CD4-positive, alpha-beta T cell treated with Interleukin-2 at 100 ng/mL for 4 hours (primary cell): ENCODE data around the gene CD302.
A peak's percentile ranks its signal among the peaks of the same experiment; 100 is the strongest.
"Not testable (repeated sequence)": the region's sequence is repeated elsewhere in the genome, so short reads cannot be mapped to it uniquely, and the experiment has no call there.

Experiments
- DNase-seq: peaks from one replicate; pipeline ENCODE4 v3.0.0-alpha.2; 2020; ENCODE audit warnings: low spot score

The CD302 gene, protein sequence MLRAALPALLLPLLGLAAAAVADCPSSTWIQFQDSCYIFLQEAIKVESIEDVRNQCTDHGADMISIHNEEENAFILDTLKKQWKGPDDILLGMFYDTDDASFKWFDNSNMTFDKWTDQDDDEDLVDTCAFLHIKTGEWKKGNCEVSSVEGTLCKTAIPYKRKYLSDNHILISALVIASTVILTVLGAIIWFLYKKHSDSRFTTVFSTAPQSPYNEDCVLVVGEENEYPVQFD

DNA sequence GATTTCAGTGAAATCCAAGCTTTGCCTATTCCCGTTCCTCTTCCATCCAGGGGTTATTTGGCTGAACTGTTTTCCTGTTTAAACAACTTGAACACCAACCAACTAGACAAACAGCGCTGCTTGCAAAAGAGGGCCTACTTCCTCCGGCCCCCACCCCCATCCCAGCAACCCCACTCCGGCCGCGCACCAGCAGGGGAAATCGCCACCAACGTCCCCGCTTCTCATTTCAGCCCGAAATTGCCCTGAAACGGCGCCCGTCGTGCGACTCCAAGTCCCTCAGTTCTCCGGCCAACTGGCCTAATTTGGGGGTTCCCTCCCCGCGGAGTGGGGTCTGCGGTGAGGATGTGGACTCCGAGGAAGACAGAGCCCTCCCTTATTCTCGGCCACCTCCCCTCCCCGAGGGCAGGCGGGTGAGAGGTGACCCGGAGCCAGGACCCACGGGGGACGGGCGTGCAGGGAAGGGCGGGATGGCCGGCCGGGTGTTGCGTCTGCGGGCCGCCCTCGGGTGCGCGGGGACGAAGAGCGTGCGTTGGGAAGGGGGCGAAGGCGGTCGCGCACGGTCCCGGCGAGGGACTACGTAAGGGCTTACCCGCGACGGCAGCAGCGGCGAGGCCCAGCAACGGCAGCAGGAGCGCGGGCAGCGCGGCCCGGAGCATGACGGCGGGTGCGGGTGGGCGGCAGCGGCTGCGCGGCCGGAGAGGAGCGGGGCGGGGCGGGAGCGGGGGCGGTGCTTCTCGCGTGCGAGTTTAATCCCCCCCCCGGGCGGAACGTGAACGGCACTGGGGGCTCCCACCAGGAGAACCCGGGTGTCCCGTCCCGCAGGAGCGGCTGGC lies at the start of gene CD302:
Gene CD302, minus strand, starts transcription at position 666 of the 833 bp plus-strand sequence. Its CDS starts 10 bp downstream, at position 656.
- peak; percentile 6 for DNase-seq

DNA sequence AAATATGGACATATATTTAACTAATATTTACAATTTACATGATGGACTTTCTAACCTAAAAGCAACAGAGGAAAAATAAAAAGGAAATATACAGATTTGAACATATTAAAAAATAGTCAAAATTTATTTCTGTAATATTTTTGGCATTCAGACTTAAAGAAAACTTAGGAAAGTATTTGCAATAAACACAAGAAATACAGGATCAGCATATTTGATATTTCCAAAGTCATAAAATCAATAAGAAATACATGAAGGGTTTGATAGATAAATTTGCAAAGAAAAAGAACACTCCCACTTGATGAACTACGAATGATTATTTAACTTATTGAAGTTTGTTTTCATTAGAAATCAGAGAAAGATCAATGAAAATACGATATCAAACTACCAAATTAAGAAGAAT lies 48.6 kb upstream of the CD302 start:
- no peak for DNase-seq

DNA sequence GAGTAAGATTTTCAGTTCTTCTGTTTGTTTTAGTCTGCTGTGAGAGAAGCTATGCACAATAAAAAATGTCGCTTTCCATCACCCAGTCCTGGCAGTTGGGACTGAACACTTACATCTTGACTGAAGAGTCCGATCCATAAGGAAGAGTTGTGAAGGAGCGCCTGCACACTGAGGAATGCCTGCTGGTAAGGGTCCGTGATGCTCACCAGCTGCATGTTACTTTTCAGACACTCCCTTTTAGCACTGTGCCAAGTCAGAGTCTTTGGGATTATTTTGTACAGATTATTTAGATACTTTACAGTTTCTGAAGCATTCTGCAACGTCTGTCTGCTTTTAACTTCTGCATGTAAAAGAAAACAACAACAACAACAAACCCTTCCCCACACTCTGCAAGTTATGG lies 42.6 kb upstream of the CD302 start:
- DNase-seq: no peak

DNA sequence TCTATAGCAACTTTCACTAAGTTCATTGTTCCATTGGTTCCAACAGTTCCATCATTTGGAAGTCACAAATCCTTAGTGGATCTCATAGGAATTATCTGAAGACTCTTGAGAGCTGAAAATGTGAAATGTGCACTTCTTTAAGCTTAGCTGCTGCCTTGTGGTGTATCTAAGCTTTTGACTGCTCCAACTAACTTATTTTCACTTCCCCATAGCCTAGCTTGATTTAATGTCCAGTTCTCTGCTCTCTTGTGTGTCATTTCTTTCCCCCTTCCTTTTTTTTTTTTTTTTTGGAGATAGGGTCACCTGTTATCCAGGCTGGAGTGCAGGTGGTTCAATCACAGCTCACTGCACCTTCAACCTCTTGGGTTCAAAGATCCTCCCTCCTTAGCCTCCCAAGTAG lies 34.9 kb upstream of the CD302 start:
- no peak for DNase-seq

DNA sequence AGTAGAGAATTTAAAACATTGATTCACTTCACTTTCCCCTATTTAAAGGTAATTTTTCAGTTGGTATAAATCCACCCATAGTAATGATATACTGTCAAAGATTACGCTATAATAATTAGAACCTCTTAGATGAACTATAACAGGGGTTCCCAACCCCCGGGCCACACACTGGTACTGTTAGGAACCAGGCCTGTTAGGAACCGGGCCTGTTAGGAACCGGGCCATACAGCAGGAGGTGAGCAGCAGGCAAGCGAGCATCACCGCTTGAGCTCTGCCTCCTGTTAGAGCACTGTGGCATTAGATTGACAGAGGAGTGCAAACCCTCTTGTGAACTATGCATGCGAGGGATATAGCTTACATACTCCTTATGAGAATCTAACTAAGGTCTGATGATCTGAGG lies 34.0 kb upstream of the CD302 start:
- no peak for DNase-seq

DNA sequence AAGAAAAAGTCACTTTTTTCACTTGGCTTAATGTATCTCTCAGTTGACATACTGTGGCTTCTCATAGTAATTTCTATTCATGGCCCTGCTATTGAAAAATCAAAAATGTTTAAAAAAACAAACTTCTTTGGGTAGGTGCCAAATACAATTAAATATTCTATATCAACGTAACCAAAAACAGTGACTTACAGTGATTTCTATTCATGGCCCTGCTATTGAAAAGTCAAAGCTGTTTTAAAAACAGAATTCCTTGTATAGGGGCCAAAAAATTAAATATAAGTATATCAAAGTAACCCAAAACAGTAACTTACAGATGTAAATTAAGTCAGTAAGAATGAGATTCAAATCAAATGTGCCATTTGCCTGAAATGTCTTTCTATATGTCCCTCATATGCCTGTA lies 31.4 kb upstream of the CD302 start:
- DNase-seq: no peak

DNA sequence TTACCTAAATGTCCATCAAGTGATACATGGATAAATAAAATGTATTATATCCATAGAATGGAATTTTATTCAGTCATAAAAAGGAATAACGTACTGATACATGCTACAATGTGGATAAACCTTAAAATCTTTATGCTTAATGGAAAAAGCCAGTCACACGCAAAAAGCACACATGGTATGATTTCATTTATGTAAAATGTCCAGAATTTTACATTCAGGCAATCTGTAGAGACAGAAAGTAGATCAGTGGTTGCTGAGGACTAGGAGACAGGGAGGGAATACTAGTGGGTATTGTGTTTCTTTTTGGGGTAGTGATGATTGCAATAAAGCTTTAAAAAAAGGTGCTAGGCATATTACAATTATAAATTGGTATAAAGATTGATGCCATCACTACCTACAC lies 30.7 kb upstream of the CD302 start:
- no peak for DNase-seq

DNA sequence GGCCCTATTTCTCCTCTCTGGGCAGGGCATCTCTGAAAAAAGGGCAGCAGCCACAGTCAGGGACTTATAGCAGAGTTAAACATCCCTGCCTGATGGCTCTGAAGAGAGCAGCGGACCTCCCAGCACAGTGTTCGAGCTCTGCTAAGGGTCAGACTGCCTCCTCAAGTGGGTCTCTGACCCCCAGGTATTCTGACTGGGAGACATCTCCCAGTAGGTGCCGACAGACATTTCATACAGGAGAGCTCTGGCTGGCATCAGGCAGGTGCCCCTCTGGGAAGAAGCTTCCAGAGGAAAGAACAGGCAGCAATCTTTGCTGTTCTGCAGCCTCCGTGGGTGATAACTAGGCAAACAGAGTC lies 24.4 kb upstream of the CD302 start:
- DNase-seq: not testable (repeated sequence)

DNA sequence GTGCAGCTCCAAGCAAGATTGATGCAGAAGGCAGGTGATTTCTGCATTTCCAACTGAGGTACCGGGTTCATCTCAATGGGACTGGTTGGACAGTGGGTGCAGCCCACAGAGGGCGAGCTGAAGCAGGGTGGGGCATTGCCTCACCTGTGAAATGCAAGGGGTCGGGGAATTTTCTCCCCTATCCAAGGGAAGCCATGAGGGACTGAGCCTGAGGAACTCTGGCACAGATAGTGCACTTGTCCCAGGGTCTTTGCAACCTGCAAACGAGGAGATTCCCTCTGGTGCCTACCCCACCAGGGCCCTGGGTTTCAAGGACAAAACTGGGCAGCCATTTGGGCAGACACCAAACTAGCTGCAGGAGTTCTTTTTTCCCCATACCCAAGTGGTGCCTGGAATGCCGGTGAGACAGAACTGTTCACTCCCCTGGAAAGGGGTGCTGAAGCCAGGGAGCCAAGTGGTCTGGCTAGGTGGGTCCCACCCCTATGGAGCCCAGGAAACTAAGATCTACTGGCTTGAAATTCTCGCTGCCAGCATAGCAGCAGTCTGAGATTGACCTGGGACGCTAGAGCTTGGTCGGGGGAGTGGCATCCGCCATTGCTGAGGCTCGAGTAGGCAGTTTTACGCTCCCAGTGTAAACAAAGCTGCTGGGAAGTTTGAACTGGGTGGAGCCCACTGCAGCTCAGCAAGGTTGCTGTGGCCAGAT lies 23.9 kb upstream of the CD302 start:
- not testable (repeated sequence) for DNase-seq

DNA sequence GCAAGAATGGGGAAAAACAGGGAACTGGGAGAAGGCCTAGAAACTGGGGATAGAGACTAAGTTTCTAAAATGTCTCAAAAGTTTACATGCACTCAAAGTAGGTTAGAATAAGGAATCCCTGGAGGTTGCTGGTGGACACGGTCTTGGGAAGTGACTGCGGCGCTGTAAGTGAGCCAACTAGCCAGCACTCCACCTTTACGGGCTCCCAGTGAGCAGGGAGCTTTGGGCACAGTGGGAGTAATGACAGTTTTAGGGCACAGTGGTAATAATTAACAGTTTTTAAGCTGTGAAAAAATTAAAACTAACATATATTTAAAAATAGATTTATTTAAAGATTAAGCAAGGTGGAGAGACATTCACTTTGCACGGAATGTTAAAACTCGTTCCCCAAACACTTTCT lies 20.9 kb upstream of the CD302 start:
- DNase-seq: no peak

DNA sequence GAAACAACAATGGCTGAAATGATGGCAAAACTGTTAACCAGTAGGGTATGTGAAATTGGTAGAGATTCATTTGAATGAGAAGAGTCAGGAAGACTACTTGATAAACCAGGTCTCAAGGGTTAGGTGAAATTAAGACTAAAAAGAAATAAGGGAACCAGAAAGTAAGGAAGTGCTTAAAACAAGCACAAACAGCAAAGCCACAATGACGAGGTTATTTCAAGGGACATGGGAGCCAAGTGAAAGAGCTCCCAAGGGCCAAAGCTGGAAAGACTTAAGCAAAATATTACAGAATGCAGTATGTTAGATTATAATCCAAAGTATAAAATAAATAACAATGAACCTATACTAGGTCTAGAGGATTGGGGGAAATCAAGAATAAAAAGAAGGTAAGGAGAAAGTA lies 19.3 kb upstream of the CD302 start:
- no peak for DNase-seq

DNA sequence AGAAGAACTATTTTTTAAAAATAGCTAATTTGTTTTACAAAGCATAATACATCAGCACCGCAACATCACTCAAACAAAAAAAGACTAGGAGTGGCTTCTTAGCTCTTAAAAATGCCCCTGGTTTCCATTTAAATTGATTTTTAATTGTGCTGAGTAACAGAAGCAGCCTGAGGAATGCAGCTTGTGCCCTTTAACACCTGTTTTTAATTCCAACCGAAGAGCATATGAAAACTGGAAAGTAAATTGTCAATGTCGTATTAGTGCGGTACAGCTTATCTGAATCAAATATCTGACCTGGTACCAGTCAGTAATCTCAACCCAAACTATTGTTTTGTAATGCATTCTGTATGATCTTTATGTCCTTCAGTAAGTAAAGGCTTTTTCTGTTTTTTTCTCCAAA lies 13.2 kb upstream of the CD302 start:
- DNase-seq: no peak

DNA sequence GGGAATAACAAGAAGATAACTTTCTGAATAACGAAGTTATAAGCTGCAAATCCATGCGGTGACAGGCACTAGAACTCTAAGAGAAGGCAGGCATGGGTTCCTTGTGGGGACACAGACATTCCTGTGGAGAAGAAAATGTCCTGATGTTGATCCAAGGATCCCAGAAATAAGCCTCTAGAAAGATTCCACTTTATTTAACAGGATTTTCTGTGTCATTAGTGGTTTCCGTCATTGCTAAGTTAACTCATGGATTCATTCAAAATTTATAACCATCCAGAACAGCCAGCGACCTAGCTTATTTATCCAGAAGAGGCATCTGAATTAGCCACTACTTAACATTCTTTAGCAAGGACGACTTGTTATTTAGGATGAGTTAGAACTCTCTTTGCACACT lies 10.0 kb upstream of the CD302 start:
- DNase-seq: no peak

DNA sequence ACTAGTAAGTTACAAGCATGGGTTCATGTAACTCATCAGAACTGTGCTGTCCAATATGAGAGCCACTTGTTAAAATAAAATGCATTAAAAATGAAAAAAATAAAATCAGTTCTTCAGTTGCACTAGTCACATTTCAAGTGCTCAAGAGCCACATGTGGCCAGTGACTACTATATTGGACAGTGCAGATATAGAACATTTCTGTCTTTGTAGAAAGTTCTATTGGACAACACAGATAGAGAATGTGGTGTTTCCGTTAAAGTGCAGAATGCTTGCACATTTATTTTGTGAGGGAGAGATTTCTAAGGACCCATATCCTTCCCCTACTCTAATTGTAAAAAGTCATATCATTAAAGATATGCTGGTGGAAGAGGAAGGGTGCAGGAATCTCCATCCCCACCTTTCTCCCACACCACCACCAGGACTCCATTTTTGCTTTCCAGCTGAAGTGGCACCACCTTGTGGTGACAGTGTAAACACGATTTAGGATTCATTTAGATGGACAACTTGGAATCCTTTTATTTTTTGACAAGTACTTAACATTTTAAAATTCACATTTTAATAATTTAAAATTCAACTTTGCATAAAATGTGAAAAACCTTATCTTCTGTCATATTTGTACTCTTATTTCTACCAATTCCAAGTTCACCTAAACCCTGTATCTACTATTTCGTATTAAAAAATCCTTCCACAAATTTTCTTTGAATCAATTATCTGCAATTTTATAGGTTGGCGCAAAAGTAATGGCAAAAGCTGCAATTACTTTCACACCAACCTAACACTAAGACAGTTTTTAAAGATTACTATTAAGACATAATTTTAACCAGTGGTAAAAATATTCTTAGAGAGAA lies 9.4 kb upstream of the CD302 start:
- peak; percentile 15 for DNase-seq

DNA sequence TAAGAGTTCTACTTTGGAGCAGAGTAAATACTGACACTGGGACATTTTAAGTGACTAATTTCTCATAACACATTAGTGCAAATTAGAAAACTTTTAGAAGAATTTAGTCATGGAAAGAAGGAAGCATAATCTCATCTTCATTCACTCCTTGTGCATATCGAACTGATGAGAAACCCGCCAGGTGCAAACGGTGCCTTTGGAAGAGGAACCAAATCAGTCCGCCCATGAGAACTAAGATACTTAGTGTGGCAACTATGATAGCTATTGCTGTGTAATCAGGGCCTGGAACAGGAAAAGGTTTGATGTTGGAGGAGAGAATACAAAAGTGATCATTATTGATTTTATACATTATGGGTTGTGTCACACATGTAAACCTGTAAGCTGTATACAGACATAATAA lies 6.9 kb upstream of the CD302 start:
- no peak for DNase-seq

DNA sequence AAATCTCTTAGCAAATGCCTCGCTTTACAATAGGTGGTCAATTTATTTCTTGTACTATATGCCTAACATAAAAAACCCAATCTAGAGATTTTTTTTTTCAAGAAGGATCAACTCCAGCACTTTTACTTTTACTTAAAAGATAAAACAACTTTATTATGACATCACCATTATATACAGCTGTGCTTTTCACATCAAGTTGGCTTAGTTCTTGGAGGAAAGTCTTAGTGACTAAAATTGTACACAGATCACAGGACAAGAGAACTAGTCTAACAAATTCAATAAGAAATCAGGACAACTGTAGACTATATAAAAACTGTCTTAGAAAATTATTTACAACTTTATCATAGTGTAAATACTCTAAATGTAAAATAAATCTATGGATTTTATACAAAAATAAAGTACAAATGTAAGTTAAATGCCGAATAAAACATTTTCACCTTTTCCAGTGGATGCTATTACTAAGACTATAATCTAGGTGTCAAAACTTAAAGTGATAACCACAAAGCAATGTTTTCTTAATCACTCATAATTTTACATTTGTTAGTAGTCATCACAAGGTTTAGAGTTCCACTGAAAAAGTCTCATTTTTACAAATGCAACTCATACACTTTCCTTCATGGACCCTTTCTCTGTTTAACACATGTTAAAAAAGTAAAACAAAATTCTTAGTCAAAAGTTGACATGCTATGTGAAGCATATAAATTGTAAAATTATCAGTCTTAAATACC lies 5.4 kb upstream of the CD302 start:
- no peak for DNase-seq

DNA sequence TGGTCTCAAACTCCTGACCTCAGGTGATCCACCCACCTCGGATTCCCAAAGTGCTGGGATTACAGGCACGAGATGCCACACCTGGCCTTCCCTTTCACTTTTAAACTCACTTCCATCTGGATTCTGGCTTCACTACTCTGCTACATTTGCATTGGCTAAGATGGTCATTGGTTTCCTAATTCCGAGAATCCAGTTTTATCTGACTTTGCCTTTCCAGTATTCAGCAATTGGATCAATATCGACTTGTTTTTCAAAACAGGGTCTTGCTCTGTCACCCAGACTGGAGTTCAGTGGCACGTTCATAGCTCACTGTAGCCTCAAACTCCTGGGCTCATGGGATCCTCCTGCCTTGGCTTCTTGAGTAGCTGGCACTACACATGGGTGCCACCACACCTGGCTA lies 4.7 kb upstream of the CD302 start:
- DNase-seq: no peak

DNA sequence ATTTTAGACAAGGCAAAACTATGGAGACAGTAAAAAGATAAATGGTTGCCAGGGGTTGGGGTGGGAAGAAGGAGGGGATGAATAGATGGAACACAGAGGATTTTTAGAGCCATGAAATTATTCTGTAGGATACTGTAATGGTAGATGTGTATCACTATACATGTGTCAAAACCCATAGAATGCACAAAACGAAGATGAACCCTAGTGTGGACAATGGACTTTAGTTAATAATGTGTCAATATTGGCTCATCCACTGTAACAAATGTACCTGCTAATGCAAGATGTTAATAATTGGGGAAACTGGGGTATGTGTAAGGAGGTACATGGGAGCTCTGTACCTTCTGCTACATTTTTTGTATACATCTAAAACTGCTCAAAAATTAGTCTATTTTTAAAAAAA lies 1.8 kb upstream of the CD302 start:
- DNase-seq: no peak

DNA sequence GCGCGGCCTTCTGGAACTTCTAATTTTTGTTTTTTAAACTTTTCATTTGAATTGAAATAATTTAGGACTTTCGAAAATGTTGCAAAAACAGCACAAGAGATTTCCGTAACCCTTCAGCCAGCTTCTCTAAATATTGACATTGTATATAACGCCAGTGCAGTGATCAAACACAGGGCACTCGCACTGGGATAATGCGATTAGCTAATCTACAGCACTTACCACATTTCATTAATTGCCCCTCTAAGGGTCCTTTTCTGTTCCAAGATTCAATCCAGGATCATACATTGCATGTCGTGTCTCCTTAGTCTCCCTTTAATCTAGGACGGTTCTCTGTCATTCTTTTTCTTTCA lies 343 bp upstream of the CD302 start:
- no peak for DNase-seq

DNA sequence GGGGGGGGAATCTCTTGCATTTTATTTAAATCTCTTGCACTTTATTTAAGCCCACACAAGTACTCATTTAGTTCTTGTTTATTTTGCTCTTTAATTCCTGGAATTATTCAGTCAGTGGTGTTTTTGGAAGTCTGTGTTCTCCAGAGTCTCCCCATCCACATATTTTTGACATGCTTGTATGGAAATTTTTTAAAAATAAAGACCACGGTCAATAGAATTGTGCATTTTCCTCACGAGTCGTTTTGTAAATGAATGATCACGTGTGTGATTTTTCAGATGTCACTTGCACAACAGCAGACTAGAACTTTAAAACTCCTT lies 824 bp downstream of the CD302 start:
- DNase-seq: no peak

DNA sequence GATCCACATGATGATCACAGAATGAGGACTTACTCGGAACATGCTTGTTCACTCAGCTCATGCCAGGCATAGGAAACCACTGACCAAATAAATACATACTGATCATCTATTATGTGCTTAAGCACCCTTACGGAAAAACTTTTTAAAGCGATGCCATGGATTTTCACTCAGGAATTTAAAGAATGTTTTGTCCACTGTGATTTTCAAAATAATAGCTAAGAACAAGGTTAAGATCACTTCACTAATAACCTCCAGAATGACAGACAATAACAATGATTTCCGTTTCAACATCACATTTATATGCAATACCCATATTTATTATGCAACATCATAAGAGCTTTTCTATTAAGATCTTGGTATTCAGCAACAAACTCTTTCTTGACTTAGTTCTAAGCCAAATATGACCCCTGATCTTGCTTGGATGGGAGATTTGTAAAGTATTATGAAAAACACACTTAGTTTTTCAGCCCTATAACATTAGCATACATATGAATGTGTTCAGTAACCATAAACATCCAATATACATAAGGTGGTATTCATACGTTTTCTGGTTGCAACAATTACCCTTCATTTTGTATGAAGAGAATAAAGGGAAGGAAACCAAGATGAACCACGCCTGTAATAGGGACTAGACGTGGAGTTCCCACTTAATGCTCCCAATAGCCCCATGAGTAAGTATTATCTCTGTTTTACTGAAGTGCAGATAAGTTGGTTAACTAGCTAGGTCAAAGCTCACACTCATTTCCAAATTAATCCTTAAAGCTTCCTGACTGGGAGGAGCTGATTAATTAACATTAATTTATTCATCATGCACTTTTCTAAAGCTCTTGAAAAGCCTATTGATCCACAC lies 1.9 kb downstream of the CD302 start:
- DNase-seq: no peak
